GM23248 (cell line): ENCODE data around the gene CYP27C1. TPM values are rescaled to one million over a fixed set of nuclear protein-coding genes. Genes with fewer than 3 reads are reported as not detected.

Source experiments
- DNase-seq: peaks from one replicate; pipeline ENCODE4 v3.0.0-alpha.2; 2015
- H2AFZ ChIP-seq: fragments of 200-600 bp; sonication (generic); 2 replicates; pipeline ENCODE4 v1.6.1; 2016; ENCODE audit warnings: antibody characterized with exemption
- H3F3A ChIP-seq: fragments of 200-600 bp; sonication (generic); 2 replicates; pipeline ENCODE4 v1.6.1; 2016; ENCODE audit warnings: mild to moderate bottlenecking, antibody characterized with exemption, mixed run types; ENCODE audit not compliant: insufficient read depth
- H3K27ac ChIP-seq: fragments of 200-600 bp; sonication (generic); 2 replicates; pipeline ENCODE4 v1.5.1; 2016; ENCODE audit warnings: mild to moderate bottlenecking
- H3K27me3 ChIP-seq: fragments of 200-600 bp; sonication (generic); replicated peaks from 2 replicates; pipeline ENCODE4 v1.6.1; 2016; ENCODE audit warnings: mild to moderate bottlenecking; ENCODE audit not compliant: insufficient read depth
- H3K36me3 ChIP-seq: fragments of 200-600 bp; sonication (generic); 2 replicates; pipeline ENCODE4 v1.6.1; 2016; ENCODE audit warnings: low read depth, mild to moderate bottlenecking
- H3K4me1 ChIP-seq: fragments of 200-600 bp; sonication (generic); 2 replicates; pipeline ENCODE4 v1.6.1; 2016; ENCODE audit warnings: mild to moderate bottlenecking; ENCODE audit not compliant: insufficient read depth
- H3K4me2 ChIP-seq: fragments of 200-600 bp; sonication (generic); one replicate; pipeline ENCODE4 v1.6.1; 2016; ENCODE audit warnings: mild to moderate bottlenecking; ENCODE audit not compliant: unreplicated experiment
- H3K4me3 ChIP-seq: fragments of 200-600 bp; sonication (generic); 2 replicates; pipeline ENCODE4 v1.5.1; 2016; ENCODE audit warnings: mild to moderate bottlenecking
- H3K79me2 ChIP-seq: fragments of 200-600 bp; sonication (generic); 2 replicates; pipeline ENCODE4 v1.6.1; 2016; ENCODE audit warnings: mild to moderate bottlenecking; ENCODE audit not compliant: insufficient read depth
- H3K9ac ChIP-seq: fragments of 200-600 bp; sonication (generic); 2 replicates; pipeline ENCODE4 v1.6.1; 2016; ENCODE audit warnings: mild to moderate bottlenecking
- H3K9me2 ChIP-seq: fragments of 200-600 bp; sonication (generic); 2 replicates; pipeline ENCODE4 v1.6.1; 2016; ENCODE audit warnings: mixed run types, mild to moderate bottlenecking, moderate library complexity; ENCODE audit not compliant: insufficient read depth
- H3K9me3 ChIP-seq: fragments of 200-600 bp; sonication (generic); one replicate; pipeline ENCODE4 v1.6.1; 2017; ENCODE audit warnings: low read depth
- H4K20me1 ChIP-seq: fragments of 200-600 bp; sonication (generic); 2 replicates; pipeline ENCODE4 v1.6.0; 2016; ENCODE audit not compliant: insufficient read depth
- EZH2 ChIP-seq: fragments of 200-600 bp; sonication (generic); IDR thresholded peaks from 2 replicates; pipeline ENCODE4 v1.6.1; 2018; ENCODE audit warnings: antibody characterized with exemption, mild to moderate bottlenecking; ENCODE audit not compliant: insufficient read depth, poor library complexity, severe bottlenecking
- EZH2phosphoT487 ChIP-seq: fragments of 200-600 bp; sonication (generic); IDR thresholded peaks from 2 replicates; pipeline ENCODE4 v1.6.1; 2018; ENCODE audit warnings: antibody characterized with exemption, moderate library complexity, mild to moderate bottlenecking, low read depth; ENCODE audit not compliant: insufficient read depth
- WGBS, 2 experiments: methylation state at CpG; one replicate each; pipeline ENCODE4 v1.1.6; 2015 to 2017; ENCODE audit warnings: low lambda C conversion rate in 2 of 2, low coverage in 1 of 2; ENCODE audit errors: missing lambda C conversion rate in 2 of 2; 5-methylcytosine and 5-hydroxymethylcytosine counted together
- in situ Hi-C: fragments of 300-500 bp; cut with MboI; formaldehyde crosslinking; loops from 2 replicates; pipeline ENCODE4 v1.15.0; 2020
- polyA plus RNA-seq: library from polyadenylated mRNA; unstranded; fragments of >200 nt; fragmentation: Nextera tagmentation; extraction: Ambion mirVana; gene quantifications from 2 replicates; pipeline ENCODE4 v1.2.1, GENCODE V29; 2016
- small RNA-seq: library from RNA; depleted of rRNA; stranded (forward); fragments of <200 nt; gene quantifications from one replicate; pipeline ENCODE3, GENCODE V24; 2014; ENCODE audit warnings: low read depth, low replicate concordance
- total RNA-seq: library from RNA; depleted of rRNA; stranded (reverse); fragments of >200 nt; shearing (Covaris generic); gene quantifications from 2 replicates; pipeline ENCODE4 v1.2.3, GENCODE V29; 2014; rRNA removed

The CYP27C1 gene
- total and polyA plus RNA-seq, 2 experiments from 2014 or later = 0.65 to 0.73 TPM

GRCh38 chr2:127137741-127138140 lies 82.4 kb downstream of the CYP27C1 start:
- no peaks in the 10 kb centered on the region for H3K9me3 ChIP-seq
- no peaks in the 10 kb centered on the region for H3K27me3 ChIP-seq
- no peak overlapping the region for H3K4me3 ChIP-seq
- no peak overlapping the region for H3K9ac ChIP-seq
- in situ Hi-C loops = no loop called here
- no peak overlapping the region for H3K27ac ChIP-seq
- H3K36me3 ChIP-seq = no peaks in the 10 kb centered on the region
- H4K20me1 ChIP-seq = no peaks in the 10 kb centered on the region
- H3K9me2 ChIP-seq = no peaks in the 10 kb centered on the region
- peaks cover 1% of the 10 kb centered on the region; the same call in 1 of the 2 replicates for H3K4me1 ChIP-seq
- no peak for TF ChIP-seq EZH2phosphoT487
- no peak for TF ChIP-seq EZH2
- DNase-seq = no peak
- H3K4me2 ChIP-seq = no peak overlapping the region
- 79 to 81% methylated on average over 14 to 15 of the region's 15 CpGs for WGBS, 2 experiments
- H3K79me2 ChIP-seq = no peaks in the 10 kb centered on the region
- peaks cover 2% of the 10 kb centered on the region; the same call in 1 of the 2 replicates for H3F3A ChIP-seq
- H2AFZ ChIP-seq = no peak overlapping the region

- no peaks in the 10 kb centered on the region for H3K9me3 ChIP-seq
- no peaks in the 10 kb centered on the region for H3K27me3 ChIP-seq
- H3K9me2 ChIP-seq = no peaks in the 10 kb centered on the region
- in situ Hi-C loops = no loop called here
- H4K20me1 ChIP-seq = no peaks in the 10 kb centered on the region
- no peaks in the 10 kb centered on the region for H3K4me1 ChIP-seq
- no peak for TF ChIP-seq EZH2phosphoT487
- TF ChIP-seq EZH2 = no peak
- H3K4me3 ChIP-seq = no peak overlapping the region
- H3F3A ChIP-seq = no peaks in the 10 kb centered on the region
- WGBS, 2 experiments = 96 to 97% methylated on average over 10 to 12 of the region's 12 CpGs
- DNase-seq = no peak
- no peak overlapping the region for H2AFZ ChIP-seq
- no peak overlapping the region for H3K27ac ChIP-seq
- H3K36me3 ChIP-seq = no peaks in the 10 kb centered on the region
- H3K79me2 ChIP-seq = no peaks in the 10 kb centered on the region
- no peak overlapping the region for H3K4me2 ChIP-seq
- H3K9ac ChIP-seq = no peak overlapping the region
Observed at GRCh38 chr2:127137225-127137624, 82.9 kb downstream of the CYP27C1 start.

GRCh38 chr2:127134833-127135830 lies 85.0 kb downstream of the CYP27C1 start:
- 82 to 90% methylated on average over 15 of the region's 15 CpGs for WGBS, 2 experiments
- DNase-seq = no peak
- no peak overlapping the region for H3K4me3 ChIP-seq

GRCh38 chr2:127134235-127134634 lies 85.9 kb downstream of the CYP27C1 start:
- H2AFZ ChIP-seq = no peak overlapping the region
- WGBS, 2 experiments = 85 to 89% methylated on average over 4 of the region's 4 CpGs
- in situ Hi-C loops = no loop called here
- H3K36me3 ChIP-seq = no peaks in the 10 kb centered on the region
- no peaks in the 10 kb centered on the region for H4K20me1 ChIP-seq
- H3K27ac ChIP-seq = no peak overlapping the region
- no peaks in the 10 kb centered on the region for H3K9me3 ChIP-seq
- H3K9ac ChIP-seq = no peak overlapping the region
- H3K4me1 ChIP-seq = no peaks in the 10 kb centered on the region
- DNase-seq = no peak
- H3K4me3 ChIP-seq = no peak overlapping the region
- no peak for TF ChIP-seq EZH2phosphoT487
- no peak for TF ChIP-seq EZH2
- H3K27me3 ChIP-seq = no peaks in the 10 kb centered on the region
- no peak overlapping the region for H3K4me2 ChIP-seq
- no peaks in the 10 kb centered on the region for H3F3A ChIP-seq
- no peaks in the 10 kb centered on the region for H3K79me2 ChIP-seq
- H3K9me2 ChIP-seq = no peaks in the 10 kb centered on the region

More at GRCh38 chr2:127134833-127135830, 85.0 kb downstream of the CYP27C1 start:
- Histone ChIP-seq H3K27ac (no peak overlapping the region), H3K4me1 (no peaks in the 10 kb centered on the region), H3F3A (no peaks in the 10 kb centered on the region), H2AFZ (no peak overlapping the region), H3K9me2 (no peaks in the 10 kb centered on the region), H4K20me1 (no peaks in the 10 kb centered on the region), H3K27me3 (no peaks in the 10 kb centered on the region), H3K9me3 (no peaks in the 10 kb centered on the region), H3K79me2 (no peaks in the 10 kb centered on the region), H3K4me2 (no peak overlapping the region), H3K36me3 (no peaks in the 10 kb centered on the region), H3K9ac (no peak overlapping the region)
- in situ Hi-C loops = no loop called here
- TF ChIP-seq EZH2phosphoT487 (no peak), EZH2 (no peak)

Small RNA genes within 50 kb of the gene (small RNA-seq; reads per million reads assigned to genes)
- gene NIFKP9 = not detected

Other genes starting within 250 kb of the CYP27C1 start
- gene BIN1, start 113.1 kb downstream of the CYP27C1 start, total RNA-seq = 33.0 and 33.1 TPM in 2 replicates
- gene BIN1, start 113.1 kb downstream of the CYP27C1 start, polyA plus RNA-seq = 23.9 and 24.3 TPM in 2 replicates
- 38.8 and 42.9 TPM in 2 replicates for gene ERCC3, start 73.8 kb upstream of the CYP27C1 start, total RNA-seq
- gene ERCC3, start 73.8 kb upstream of the CYP27C1 start, polyA plus RNA-seq = 37.5 and 41.8 TPM in 2 replicates
- 39.6 and 41.0 TPM in 2 replicates for gene MAP3K2, start 167.7 kb upstream of the CYP27C1 start, total RNA-seq
- 32.9 and 36.7 TPM in 2 replicates for gene MAP3K2, start 167.7 kb upstream of the CYP27C1 start, polyA plus RNA-seq
- gene PROC, start 198.1 kb upstream of the CYP27C1 start, total RNA-seq = not detected in 2 replicates
- not detected in 2 replicates for gene PROC, start 198.1 kb upstream of the CYP27C1 start, polyA plus RNA-seq